Activated CD8-positive, alpha-beta memory T cell treated with anti-CD3 and anti-CD28 coated beads, Interleukin-2, amount 10 ng/mL, durations not matched to agents 7 days and 5 days (primary cell): ENCODE measurements around the gene OPA3. TPM values are rescaled to one million over a fixed set of nuclear protein-coding genes. Genes with fewer than 3 reads are reported as not detected.

Source experiments
- ATAC-seq: fragments of 150-1000 bp; cut with Tn5 transposase; one replicate; pipeline ENCODE4 v1.10.0; 2021; ENCODE audit warnings: moderate library complexity
- CTCF ChIA-PET: fragments of 350-600 bp; sonication (Branson Sonifier 250); formaldehyde crosslinking; loops from one replicate; lab custom pipeline; 2021; ENCODE audit warnings: antibody characterized with exemption; lab: Charles Lee
- DNase-seq: peaks from one replicate; pipeline ENCODE4 v3.0.0-alpha.2; 2020
- H3K27ac Mint-ChIP-seq: one replicate; pipeline ENCODE4 v1.8.0; 2021; ENCODE audit warnings: mild to moderate bottlenecking, mixed read lengths
- H3K27me3 Mint-ChIP-seq: one replicate; pipeline ENCODE4 v1.8.0; 2021; ENCODE audit warnings: mixed read lengths
- H3K36me3 Mint-ChIP-seq: one replicate; pipeline ENCODE4 v1.8.0; 2021; ENCODE audit warnings: mild to moderate bottlenecking, mixed read lengths
- H3K4me1 Mint-ChIP-seq: one replicate; pipeline ENCODE4 v1.8.0; 2021; ENCODE audit warnings: mixed read lengths
- H3K4me3 Mint-ChIP-seq: one replicate; pipeline ENCODE4 v1.8.0; 2021; ENCODE audit warnings: mild to moderate bottlenecking, moderate library complexity, mixed read lengths
- H3K9me3 Mint-ChIP-seq: one replicate; pipeline ENCODE4 v1.8.0; 2022; ENCODE audit warnings: low read depth, mixed read lengths
- total RNA-seq, 2 experiments: library from RNA; stranded (reverse); gene quantifications; one replicate each; pipeline ENCODE4 v1.2.3, GENCODE V29; 2021

Gene OPA3
- total RNA-seq, 2 experiments from 2014 or later: 13.4 to 16.7 TPM

GRCh38 chr19:45593520-45593919 lies 8.9 kb upstream of the OPA3 start:
- H3K36me3 Mint-ChIP-seq: no peaks in the 10 kb centered on the region
- H3K27me3 Mint-ChIP-seq: peaks cover 64% of the 10 kb centered on the region
- H3K9me3 Mint-ChIP-seq: no peaks in the 10 kb centered on the region
- H3K27ac Mint-ChIP-seq: no peak overlapping the region
- no peak for ATAC-seq
- no peak for DNase-seq
- CTCF ChIA-PET: interaction anchor here (0.6 to 0.9 kb wide), 3 partner anchors 14 to 145 kb away, joined by 3 to 5 read pairs (median 3); no protein-coding TSS in a partner anchor
- H3K4me1 Mint-ChIP-seq: peaks cover 22% of the 10 kb centered on the region
- H3K4me3 Mint-ChIP-seq: no peak overlapping the region

GRCh38 chr19:45592366-45592765 lies 7.8 kb upstream of the OPA3 start:
- Mint-ChIP-seq H3K4me1 (peaks cover 15% of the 10 kb centered on the region), H3K9me3 (no peaks in the 10 kb centered on the region), H3K27me3 (peaks cover 53% of the 10 kb centered on the region), H3K36me3 (no peaks in the 10 kb centered on the region), H3K4me3 (no peak overlapping the region), H3K27ac (no peak overlapping the region)
- ATAC-seq: no peak
- CTCF ChIA-PET: interaction anchor here (1.3 kb wide), 1 partner anchor 93 kb away, joined by 4 read pairs; no protein-coding TSS in a partner anchor
- no peak for DNase-seq

- DNase-seq (no peak), ATAC-seq (no peak)
- CTCF ChIA-PET: interaction anchor here (0.7 to 1.7 kb wide), 7 partner anchors 9 to 167 kb away, joined by 3 to 14 read pairs (median 4); partner anchors contain the start of genes QPCTL and SNRPD2
- Mint-ChIP-seq H3K27me3 (peaks cover 45% of the 10 kb centered on the region), H3K27ac (no peak overlapping the region), H3K36me3 (no peaks in the 10 kb centered on the region), H3K4me3 (no peak overlapping the region), H3K4me1 (peaks cover 13% of the 10 kb centered on the region), H3K9me3 (no peaks in the 10 kb centered on the region)
Measured at GRCh38 chr19:45591638-45592005, 7.0 kb upstream of the OPA3 start.

GRCh38 chr19:45591004-45591637 lies 6.5 kb upstream of the OPA3 start:
- DNase-seq (peak; percentile 61), ATAC-seq (peak; percentile 78)
- H3K27me3 Mint-ChIP-seq: peaks cover 40% of the 10 kb centered on the region
- peaks cover 13% of the 10 kb centered on the region for H3K4me1 Mint-ChIP-seq
- no peak overlapping the region for H3K4me3 Mint-ChIP-seq
- CTCF ChIA-PET: interaction anchor here (0.7 to 1.7 kb wide), 9 partner anchors 10 to 166 kb away, joined by 3 to 14 read pairs (median 4); partner anchors contain the start of genes QPCTL and SNRPD2
- H3K9me3 Mint-ChIP-seq: no peaks in the 10 kb centered on the region
- H3K27ac Mint-ChIP-seq: no peak overlapping the region
- no peaks in the 10 kb centered on the region for H3K36me3 Mint-ChIP-seq

GRCh38 chr19:45590300-45591003 lies 5.8 kb upstream of the OPA3 start:
- H3K4me3 Mint-ChIP-seq: no peak overlapping the region
- no peak for DNase-seq
- H3K9me3 Mint-ChIP-seq: no peaks in the 10 kb centered on the region
- H3K27ac Mint-ChIP-seq: no peak overlapping the region
- ATAC-seq: peak; percentile 22
- H3K27me3 Mint-ChIP-seq: peaks cover 34% of the 10 kb centered on the region
- CTCF ChIA-PET: interaction anchor here (0.9 to 1.7 kb wide), 7 partner anchors 10 to 102 kb away, joined by 3 to 14 read pairs (median 4); partner anchors contain the start of genes QPCTL and SNRPD2
- no peaks in the 10 kb centered on the region for H3K36me3 Mint-ChIP-seq
- H3K4me1 Mint-ChIP-seq: peaks cover 15% of the 10 kb centered on the region

- ATAC-seq (no peak), DNase-seq (no peak)
- H3K36me3 Mint-ChIP-seq: no peaks in the 10 kb centered on the region
- H3K27ac Mint-ChIP-seq: no peak overlapping the region
- no peaks in the 10 kb centered on the region for H3K9me3 Mint-ChIP-seq
- peaks cover 31% of the 10 kb centered on the region for H3K27me3 Mint-ChIP-seq
- H3K4me3 Mint-ChIP-seq: no peak overlapping the region
- CTCF ChIA-PET: no interaction called here
- peaks cover 19% of the 10 kb centered on the region for H3K4me1 Mint-ChIP-seq
Measured at GRCh38 chr19:45589768-45590167, 5.2 kb upstream of the OPA3 start.

- Mint-ChIP-seq H3K27me3 (peaks cover 31% of the 10 kb centered on the region), H3K4me3 (no peak overlapping the region), H3K4me1 (peaks cover 27% of the 10 kb centered on the region), H3K36me3 (peaks cover 4% of the 10 kb centered on the region), H3K9me3 (no peaks in the 10 kb centered on the region), H3K27ac (no peak overlapping the region)
- ATAC-seq (no peak), DNase-seq (no peak)
- CTCF ChIA-PET: interaction anchor here (1.4 kb wide), 1 partner anchor 11 kb away, joined by 3 read pairs; no protein-coding TSS in a partner anchor
Measured at GRCh38 chr19:45587873-45588272, 3.3 kb upstream of the OPA3 start.

GRCh38 chr19:45585158-45585577 lies 566 bp upstream of the OPA3 start:
- H3K27me3 Mint-ChIP-seq: peaks cover 9% of the 10 kb centered on the region
- peaks cover 21% of the 10 kb centered on the region for H3K4me1 Mint-ChIP-seq
- no peaks in the 10 kb centered on the region for H3K9me3 Mint-ChIP-seq
- no peak for ATAC-seq
- H3K4me3 Mint-ChIP-seq: peak overlapping the region; percentile 97
- H3K36me3 Mint-ChIP-seq: peaks cover 16% of the 10 kb centered on the region
- CTCF ChIA-PET: interaction anchor here (0.9 to 3.0 kb wide), 5 partner anchors 17 to 106 kb away, joined by 3 to 20 read pairs (median 4); partner anchors contain the start of gene GPR4
- H3K27ac Mint-ChIP-seq: peak overlapping the region; percentile 97
- DNase-seq: no peak

- Mint-ChIP-seq H3K4me1 (peaks cover 36% of the 10 kb centered on the region), H3K27me3 (no peaks in the 10 kb centered on the region), H3K9me3 (no peaks in the 10 kb centered on the region), H3K4me3 (no peak overlapping the region), H3K27ac (no peak overlapping the region), H3K36me3 (peaks cover 16% of the 10 kb centered on the region)
- DNase-seq (no peak), ATAC-seq (no peak)
- CTCF ChIA-PET: interaction anchor here (1.0 kb wide), 1 partner anchor 60 kb away, joined by 3 read pairs; no protein-coding TSS in a partner anchor
Measured at GRCh38 chr19:45581576-45581975, 3.0 kb downstream of the OPA3 start.

GRCh38 chr19:45578861-45579260 lies 5.7 kb downstream of the OPA3 start:
- Mint-ChIP-seq H3K27me3 (no peaks in the 10 kb centered on the region), H3K4me3 (no peak overlapping the region), H3K4me1 (peaks cover 26% of the 10 kb centered on the region), H3K27ac (no peak overlapping the region), H3K9me3 (no peaks in the 10 kb centered on the region), H3K36me3 (peaks cover 14% of the 10 kb centered on the region)
- CTCF ChIA-PET: no interaction called here
- DNase-seq (no peak), ATAC-seq (no peak)

- peaks cover 16% of the 10 kb centered on the region for H3K4me1 Mint-ChIP-seq
- H3K9me3 Mint-ChIP-seq: no peaks in the 10 kb centered on the region
- CTCF ChIA-PET: interaction anchor here (0.7 kb wide), 1 partner anchor 116 kb away, joined by 3 read pairs; the partner anchor contains the start of gene QPCTL
- ATAC-seq: no peak
- no peak overlapping the region for H3K27ac Mint-ChIP-seq
- H3K36me3 Mint-ChIP-seq: peaks cover 9% of the 10 kb centered on the region
- no peak for DNase-seq
- no peaks in the 10 kb centered on the region for H3K27me3 Mint-ChIP-seq
- no peak overlapping the region for H3K4me3 Mint-ChIP-seq
Measured at GRCh38 chr19:45577111-45577905, 7.3 kb downstream of the OPA3 start.

GRCh38 chr19:45576682-45577081 lies 7.9 kb downstream of the OPA3 start:
- ATAC-seq: no peak
- H3K36me3 Mint-ChIP-seq: peaks cover 5% of the 10 kb centered on the region
- H3K27ac Mint-ChIP-seq: no peak overlapping the region
- H3K4me1 Mint-ChIP-seq: peaks cover 15% of the 10 kb centered on the region
- no peak for DNase-seq
- H3K9me3 Mint-ChIP-seq: no peaks in the 10 kb centered on the region
- CTCF ChIA-PET: no interaction called here
- H3K27me3 Mint-ChIP-seq: no peaks in the 10 kb centered on the region
- no peak overlapping the region for H3K4me3 Mint-ChIP-seq

GRCh38 chr19:45575216-45575615 lies 9.4 kb downstream of the OPA3 start:
- Mint-ChIP-seq H3K27ac (no peak overlapping the region), H3K4me3 (no peak overlapping the region), H3K36me3 (no peaks in the 10 kb centered on the region), H3K4me1 (peaks cover 15% of the 10 kb centered on the region), H3K27me3 (no peaks in the 10 kb centered on the region), H3K9me3 (no peaks in the 10 kb centered on the region)
- ATAC-seq (no peak), DNase-seq (no peak)
- CTCF ChIA-PET: interaction anchor here (1.4 to 2.0 kb wide), 2 partner anchors 66 to 136 kb away, joined by 4 to 6 read pairs; no protein-coding TSS in a partner anchor
